ENCODE data around the gene SUSD3.

Gene SUSD3

DNA sequence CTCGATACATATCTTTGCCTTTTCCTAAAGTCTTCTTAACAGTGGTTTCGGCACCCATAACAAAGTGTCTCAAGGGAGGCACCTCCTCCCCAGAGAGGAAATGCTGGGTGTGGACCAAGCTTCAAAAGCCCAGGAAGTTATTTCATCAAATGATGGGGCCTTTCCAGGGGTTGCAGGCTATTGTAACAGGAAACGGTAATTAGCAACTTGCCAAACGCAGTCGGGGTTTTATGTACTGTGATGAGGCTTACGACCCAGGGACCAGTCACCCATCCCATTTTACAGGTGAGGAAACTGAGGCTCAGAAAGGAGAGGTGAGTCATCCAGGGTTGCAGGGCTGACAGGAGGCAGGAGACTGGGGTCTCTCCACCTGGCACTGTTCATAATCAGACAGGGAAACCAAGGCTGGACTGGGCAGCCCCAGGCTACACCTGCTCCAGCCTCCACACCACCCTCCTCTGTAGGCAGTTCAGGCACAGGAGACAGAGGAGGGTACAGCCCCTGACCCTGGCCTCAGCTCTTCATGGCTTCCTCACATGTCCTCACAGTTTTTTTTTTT, 30.0 kb upstream of the SUSD3 start:
- DNase-seq: no peak

DNA sequence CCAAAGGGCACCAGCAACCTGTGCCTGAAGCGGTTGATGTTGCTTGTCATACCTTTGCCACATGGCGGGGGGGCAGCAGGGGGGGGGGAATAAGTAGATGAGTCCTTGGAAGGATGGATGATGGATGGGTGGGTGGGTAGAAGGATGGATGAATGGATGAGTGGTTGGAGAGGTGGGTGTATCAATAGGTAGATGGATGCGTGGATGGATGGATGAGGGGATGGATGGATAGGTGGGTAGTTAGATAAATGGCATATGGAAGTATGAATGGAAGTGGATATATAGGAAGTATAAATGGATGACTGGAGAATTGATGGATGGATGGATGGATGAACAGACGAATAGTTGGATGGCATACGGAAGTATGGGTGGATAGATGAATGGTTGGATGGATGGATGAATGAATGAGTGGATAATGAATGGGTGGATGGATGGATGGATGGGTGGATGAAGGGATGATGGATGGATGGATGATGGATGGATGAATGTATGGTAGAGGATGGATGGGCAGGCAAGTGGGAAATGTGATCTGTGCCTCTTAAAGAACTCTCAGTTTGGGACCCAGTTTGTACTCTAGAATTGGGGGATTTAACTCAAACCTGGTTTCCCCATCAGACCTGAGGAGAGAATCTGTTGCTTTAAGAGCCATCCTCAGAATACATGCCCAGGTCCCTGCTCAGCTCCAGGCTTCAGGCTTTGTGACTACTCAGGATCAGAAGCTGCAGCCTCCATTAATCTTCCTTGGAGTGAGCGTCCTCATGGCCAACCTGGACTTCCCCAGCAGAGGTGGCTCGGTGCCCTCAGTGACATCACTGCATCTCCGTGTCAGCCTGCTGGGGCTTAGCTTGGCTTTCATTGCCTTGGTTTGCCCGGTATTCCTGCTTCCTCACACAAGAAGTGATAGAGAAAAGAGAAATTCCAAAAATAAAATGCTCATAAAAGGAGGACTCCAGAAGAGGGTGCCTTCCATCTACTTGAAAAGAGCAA, 27.6 kb upstream of the SUSD3 start:
- DNase-seq: no peak

DNA sequence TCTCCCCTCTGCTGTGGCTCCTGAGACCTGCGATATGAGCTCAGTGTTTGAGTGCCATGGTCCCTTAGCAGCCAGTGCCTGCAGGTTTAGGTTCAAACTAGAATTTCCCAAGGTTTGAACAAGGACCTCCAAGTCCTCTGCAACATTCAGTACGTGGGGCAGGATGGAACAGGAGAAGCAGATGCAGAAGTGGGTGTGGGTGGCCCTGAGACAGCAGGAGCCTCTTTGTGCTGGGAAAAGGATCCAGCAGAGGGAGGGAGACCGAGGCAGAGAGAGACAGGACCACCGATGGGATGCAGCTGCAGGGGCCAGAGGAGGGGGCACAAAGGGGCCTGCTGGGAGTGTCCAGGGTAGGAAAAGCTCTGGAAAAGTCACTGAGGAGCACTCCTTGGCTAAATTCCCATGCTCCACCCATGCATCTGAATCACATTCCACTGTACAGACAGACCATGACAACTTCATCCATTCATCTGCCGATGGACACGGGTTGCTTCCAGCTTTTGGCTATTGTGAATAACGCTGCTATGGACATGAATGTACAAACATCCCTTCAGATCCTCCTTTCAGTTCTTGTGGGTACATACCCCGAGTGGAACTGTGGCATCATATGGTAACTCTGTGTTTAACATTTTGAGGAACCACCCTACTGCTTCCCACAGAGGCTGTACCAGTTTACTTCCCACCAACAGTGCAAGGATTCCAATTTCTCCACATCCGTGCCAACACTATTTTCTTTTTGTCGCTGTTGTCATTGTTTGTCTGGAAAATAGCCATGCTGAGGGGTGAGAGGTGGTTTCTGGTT, 26.7 kb upstream of the SUSD3 start:
- DNase-seq: peak in 5 of 56 donors; percentile 11 to 43 (median 32)

DNA sequence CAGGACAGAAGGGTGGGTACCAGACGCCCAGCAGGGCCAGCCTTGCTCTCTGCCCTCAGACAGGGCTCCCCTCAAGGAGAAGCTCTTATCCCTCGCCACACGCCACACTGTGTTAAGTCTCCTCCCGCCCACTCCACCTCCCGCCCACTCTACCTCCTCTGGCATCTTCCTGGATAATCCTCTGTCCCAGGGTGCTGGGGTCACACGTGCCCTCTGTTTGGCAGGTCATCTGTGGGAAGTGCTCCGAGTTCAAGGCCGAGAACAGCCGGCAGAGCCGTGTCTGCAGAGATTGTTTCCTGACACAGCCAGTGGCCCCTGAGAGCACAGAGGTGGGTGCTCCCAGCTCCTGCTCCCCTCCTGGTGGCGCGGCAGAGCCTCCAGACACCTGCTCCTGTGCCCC, 26.0 kb upstream of the SUSD3 start:
- DNase-seq: no peak

DNA sequence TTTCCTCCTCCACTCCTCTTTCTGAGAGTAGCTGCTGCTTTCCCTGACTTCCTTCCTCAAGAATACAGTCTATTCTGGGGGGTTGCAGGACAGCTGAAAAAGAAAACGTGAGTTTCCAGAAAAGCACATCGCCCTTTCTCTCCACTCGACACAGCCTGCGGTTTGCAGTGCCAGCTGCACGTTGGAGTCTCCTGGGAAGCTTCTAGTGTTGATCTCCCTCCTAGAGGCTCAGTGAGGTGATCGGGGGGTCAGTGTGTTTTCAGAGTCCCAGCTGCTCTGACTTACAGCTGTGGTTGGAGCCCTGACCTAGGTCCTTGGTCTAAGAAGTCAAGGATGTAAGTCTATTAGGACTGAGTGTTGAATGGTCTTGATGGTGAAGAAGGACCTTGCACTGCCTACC, 25.0 kb upstream of the SUSD3 start:
- no peak for DNase-seq

DNA sequence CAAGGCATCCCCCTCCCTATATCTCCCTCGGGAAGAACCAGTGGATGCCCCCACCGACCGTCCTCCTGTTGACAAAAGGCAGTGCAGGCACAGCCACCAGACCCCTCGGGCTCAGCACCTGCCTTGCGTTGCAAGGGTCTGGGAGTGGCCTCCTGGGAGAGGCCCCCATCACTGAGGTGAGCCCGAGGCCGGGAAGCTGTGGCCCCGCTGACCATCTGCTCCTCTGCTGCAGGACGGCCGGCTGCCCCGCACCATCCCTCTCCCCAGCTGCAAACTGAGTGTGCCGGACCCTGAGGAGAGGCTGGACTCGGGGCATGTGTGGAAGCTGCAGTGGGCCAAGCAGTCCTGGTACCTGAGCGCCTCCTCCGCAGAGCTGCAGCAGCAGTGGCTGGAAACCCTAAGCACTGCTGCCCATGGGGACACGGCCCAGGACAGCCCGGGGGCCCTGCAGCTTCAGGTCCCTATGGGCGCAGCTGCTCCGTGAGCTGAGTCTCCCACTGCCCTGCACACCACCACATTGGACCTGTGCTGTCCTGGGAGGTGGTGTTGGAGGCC, 23.3 kb upstream of the SUSD3 start:
- DNase-seq: no peak

DNA sequence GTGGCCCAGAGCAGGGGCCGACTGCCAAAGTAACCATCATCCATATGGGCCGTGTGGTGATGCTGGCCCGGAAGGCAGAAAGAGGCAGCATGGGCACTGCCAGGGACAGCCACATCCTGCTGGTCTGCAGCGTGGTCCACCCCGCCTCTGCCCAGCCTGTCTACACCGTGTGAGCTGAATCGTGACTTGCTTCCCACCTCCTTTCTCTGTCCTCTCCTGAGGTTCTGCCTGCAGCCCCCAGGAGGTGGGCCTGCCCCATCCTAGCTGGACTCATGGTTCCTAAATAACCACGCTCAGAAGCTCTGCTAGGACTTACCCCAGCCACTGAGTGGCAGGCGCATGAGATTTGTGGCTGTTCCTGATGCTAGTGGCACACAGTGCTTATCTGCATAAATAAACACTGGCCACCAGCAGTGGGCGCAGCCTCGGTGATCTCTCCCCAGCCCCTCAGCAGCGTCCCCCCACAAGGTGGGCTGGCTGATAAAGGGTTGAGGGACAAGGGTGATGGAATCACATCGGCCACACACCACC, 22.6 kb upstream of the SUSD3 start:
- DNase-seq: peak in 1 of 56 donors; percentile 39

DNA sequence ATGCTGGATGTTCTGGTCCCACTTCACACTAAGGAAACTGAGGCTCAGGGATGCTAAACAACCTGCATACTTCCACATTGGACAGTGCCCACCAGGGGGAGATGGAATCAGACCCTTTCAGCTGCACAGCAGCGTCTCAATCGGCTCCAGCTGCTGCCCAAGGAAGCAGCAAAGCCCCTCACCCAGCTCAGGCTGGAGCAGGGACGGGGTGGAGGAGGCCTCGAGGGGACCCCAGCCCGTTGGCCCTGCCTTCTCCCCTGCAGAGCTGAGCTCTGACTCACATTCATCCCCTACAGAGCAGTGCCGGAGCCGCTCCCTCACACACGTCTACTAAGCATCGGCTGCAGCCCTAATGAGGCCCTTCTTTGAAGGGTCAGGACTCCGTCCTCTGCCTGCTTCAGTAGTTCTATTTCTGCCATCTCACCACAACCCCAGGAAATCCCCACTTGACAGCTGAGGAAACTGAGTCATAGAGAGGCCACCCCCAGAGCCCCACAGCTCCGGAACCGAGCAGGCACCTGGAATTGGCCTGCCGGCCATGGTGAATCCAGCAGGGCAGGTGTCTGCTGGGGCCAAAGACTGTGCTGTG, 21.5 kb upstream of the SUSD3 start:
- no peak for DNase-seq

DNA sequence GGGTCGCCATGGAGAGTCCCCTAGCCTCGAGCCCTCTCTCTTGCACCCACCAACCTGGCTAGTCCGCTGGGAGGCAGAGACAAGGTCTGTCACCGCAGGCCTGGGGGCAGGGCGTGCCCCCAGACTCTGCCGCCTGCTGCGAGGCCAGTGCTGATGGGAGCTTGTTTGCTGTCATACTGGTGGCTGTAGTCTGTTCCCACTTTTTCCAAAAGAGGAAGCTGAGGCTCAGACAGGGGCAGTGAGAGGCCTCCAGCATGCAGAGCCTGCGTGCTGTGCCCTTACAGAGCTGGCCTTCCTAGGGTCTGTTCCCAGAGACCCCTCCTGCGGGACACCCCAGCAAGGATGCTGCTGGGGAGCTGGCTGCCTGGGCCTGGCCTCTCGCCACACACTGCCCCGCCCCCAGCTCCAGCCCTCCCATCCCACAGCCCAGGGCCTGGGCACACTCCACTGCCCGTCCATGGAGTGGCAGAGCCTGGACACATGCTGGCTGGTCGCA, 21.0 kb upstream of the SUSD3 start:
- DNase-seq: peak in 13 of 56 donors; percentile 8 to 65 (median 20)

DNA sequence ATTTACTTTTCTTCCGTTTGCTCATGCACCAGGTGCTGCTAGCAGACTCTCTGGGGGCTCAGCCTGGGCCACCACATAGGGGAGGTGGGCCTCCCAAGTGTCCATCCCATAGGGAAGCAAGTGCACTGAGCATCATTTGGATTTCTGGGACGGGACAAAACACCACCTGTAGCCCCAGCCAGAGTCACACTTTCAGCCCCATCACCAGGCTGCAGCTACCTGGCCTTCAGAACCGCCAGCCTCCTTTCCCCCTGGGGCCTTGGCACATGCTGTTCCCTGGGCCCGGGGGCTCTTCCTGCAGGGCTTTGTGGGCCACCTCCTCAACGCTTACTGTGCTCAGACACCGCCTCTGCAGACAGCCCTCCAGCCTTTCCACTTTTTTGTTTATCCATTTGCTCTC, 19.6 kb upstream of the SUSD3 start:
- DNase-seq: no peak

DNA sequence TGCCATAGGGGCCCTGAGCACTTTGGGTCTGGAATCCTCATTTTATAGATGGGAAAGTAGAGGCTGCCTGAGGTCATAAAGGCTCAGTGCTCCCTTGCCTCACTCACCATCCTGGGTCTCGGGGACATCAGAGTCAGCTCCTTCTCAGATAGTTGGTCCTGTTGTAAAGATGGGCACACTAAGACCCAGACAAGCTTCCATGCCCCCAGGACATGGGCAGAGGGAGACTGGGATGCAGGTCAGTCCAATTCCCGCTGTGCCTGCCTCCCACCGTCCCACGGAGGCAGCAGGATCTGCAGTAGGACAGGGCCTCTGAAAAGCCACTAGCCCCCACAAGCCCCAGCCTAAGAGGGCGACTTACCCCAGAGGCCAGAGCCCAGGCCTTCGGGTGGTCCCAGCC, 19.0 kb upstream of the SUSD3 start:
- DNase-seq: no peak

DNA sequence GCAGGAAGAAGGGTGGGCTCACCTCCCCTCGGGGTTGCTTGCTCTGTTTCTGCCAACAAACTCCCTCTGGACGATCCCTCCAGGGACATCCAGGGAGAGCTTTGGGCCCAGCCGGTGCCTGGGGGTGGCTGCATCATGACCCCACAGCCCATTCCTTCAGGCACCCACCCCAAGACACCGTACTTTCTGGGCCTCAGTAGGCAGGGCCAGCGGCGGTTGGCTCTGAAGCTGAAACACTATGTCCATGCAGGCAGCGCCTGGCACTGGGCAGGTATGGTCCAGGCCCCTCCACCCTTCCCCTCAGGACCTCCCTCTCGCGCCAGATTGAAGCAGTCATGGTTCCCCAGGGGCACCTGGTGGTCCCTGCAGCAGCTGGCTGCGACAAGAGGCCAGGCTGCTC, 18.5 kb upstream of the SUSD3 start:
- no peak for DNase-seq

DNA sequence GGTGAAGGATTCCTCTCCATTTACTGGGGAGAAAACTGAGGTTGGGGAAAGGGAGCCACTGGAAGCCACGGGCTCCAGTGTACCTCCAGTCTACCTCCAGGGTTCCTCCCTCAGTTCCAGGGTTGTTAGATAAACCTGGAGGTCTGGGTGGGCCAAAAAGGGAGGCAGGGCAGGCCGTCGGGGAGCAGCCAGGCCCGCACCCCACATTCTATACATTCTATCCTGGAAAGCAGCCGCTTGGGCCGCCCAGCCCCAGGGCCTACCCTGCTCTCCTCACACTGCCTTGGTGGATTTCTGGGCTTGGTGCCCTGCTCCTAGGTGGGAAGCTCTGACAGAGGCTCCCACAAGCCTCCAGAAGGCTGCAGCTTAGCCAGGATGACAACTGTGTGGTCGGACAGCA, 18.1 kb upstream of the SUSD3 start:
- no peak for DNase-seq

DNA sequence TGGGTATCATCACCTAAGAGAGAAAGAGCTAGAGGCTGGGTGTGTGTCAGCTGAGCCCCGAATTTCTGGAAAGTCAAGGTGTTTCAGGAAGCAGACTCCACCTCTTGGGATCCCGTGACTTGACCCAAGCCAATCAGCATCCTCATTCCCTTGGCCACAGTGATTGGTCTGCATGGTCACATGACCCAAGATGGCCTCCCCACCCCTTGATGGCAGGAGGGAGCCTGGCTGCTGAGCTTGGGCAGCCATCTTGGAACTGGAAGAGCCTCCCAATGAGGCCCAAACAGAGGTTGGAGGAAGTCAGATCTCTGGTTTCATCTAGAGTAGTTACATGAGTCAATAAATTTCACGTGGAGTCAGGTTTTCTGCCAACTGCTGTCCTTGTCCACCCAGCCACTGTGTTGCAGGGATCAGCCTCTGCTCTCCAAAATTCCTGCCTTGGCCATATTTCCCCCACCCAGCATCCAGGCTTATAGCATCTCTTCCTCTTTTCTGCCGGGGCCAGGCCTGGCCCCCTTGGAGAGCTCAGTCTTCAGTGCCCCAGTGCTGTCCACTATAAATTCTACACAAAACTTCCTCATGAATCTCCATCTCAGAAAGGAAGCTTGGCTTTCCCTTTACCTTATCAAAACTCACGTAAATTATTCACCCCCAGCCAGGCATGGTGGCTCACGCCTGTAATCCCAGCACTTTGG, 17.2 kb upstream of the SUSD3 start:
- DNase-seq: no peak

DNA sequence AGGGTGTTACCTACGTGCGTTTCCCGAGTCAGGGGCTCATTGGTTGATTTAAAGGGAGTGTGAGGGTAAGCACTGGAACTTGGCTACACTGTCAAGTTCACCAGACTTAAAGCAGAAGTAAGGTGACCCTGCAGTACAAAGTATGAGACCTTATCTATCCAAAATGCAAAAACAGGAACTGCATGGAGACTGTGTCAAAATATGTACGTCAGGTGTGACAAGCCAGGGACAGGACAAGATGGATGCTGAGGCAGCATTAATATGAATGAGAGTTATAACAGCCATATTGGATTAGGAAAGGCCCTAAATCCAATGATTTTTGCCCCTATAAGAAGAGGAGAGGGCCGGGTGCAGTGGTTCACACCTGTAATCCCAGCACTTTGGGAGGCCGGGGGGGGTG, 15.4 kb upstream of the SUSD3 start:
- no peak for DNase-seq

DNA sequence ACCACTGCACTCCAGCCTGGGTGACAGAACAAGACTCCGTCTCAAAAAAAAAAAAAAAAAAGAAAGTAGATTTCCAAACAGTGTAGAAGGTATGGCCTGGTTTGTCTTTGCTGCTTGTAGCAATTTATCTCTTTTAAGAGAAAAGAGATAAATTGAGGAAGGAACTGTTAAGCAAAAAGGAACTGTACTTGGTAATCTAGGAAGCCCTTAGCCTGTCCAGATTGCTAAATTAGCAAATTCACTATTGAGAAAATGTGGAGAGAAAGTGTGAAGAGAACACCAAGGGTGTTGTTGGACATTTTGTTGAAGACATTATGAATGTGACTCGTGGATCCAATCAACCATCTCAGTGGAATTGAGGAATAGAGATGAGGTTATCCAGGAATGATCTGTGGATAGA, 13.0 kb upstream of the SUSD3 start:
- no peak for DNase-seq

DNA sequence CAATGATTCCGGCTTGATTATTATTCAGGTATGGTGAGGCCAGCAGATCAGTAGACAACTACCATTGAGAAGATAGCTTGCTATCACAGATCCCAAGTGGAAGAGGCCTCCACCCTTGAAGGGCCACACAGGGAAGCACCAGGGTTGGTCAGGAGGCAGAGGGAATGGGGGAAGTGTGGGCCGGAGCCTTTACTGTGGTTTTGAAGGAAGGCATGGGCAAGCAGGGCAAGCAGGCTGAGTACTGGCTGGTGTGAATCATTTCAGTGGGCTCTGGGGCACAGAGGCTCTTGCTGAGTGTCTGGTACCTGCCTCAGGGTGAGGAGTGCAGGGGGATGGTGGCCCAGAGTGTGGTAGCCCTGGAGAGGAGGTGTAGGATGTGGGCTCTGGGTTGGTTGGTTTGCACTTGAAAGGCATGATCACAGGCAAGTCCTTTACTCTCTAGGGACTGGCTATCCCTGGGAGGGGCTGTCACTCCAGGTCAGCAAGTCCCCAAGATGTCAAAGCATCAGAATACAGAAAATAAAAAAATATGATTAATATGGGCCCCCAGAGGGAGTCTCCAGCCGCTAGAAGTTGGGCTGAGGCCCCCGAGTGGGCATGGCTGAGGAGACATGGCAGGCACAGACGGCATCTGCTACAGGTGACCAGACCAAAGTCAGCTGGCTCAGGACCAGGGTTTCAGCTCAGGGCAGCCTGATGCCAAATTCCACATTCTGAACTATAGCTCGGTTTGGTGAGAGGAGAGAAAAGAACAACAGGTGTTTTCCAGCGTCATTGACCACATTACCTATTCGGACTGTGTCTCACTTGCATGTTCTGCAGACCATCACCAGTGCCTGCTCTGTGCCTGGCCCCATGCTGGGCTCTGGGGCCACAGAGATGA, 9.7 kb upstream of the SUSD3 start:
- no peak for DNase-seq

DNA sequence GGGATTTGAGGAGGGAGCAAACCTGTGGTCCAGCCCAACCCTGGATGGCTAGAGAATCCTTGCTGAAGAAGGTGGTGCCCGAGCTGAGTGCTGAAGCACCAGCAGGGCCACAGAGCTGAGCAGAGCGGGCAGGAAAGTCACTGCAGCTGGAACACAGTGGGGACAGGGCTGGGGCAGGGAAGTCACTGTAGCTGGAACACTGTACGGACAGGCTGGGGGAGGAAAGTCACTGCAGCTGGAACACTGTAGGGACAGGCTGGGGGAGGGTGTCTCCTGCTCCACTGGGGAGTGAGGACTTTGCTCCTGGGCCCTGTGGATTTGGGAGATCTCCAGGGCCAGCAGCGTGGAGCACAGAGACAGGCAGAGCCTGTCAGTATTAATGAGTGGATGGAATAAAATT, 9.0 kb upstream of the SUSD3 start:
- no peak for DNase-seq

DNA sequence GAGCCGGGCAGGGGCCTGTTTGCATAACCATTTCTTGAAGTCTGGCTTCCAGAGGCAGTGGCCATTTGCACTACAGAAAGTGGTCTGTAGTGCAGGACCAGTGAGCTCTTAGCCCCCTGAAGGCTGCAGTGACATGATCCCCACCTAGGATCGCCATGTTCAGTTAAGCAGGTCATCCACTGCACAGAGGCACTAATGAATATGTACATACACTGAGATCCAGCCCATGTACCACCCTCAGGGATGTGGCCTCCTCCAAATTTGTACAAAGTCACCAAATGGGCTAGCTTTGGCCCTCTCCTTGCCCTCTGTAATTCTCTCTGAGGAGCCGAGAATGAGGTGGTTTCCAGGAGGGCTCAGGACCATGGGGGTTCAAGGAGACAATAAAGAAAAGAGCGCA, 8.3 kb upstream of the SUSD3 start:
- DNase-seq: no peak
